Daoy (cell line): ENCODE measurements around the gene PFDN5. TPM values are rescaled to one million over a fixed set of nuclear protein-coding genes. Genes with fewer than 3 reads are reported as not detected.

Experiments
- total RNA-seq: library from RNA; depleted of rRNA; stranded (reverse); fragments of >200 nt; shearing (Covaris generic); gene quantifications from 2 replicates; pipeline ENCODE4 v1.2.3, GENCODE V29; 2014; rRNA removed

Gene PFDN5
- total RNA-seq, 1 experiment from 2014 or later: 480 TPM

Other genes starting within 250 kb of the PFDN5 start
- 7.0 and 8.2 TPM in 2 replicates for gene TNS2, start 245.5 kb upstream of the PFDN5 start, total RNA-seq
- gene SPRYD3, start 216.2 kb upstream of the PFDN5 start, total RNA-seq: 22.2 and 23.8 TPM in 2 replicates
- 53.5 and 68.5 TPM in 2 replicates for gene IGFBP6, start 197.9 kb upstream of the PFDN5 start, total RNA-seq
- gene SOAT2, start 192.1 kb upstream of the PFDN5 start, total RNA-seq: not detected in 2 replicates
- 10.9 and 12.0 TPM in 2 replicates for gene ZNF740, start 114.8 kb upstream of the PFDN5 start, total RNA-seq
- 4.7 and 11.0 TPM in 2 replicates for gene CSAD, start 114.6 kb upstream of the PFDN5 start, total RNA-seq
- 0.03 and 0.34 TPM in 2 replicates for gene ITGB7, start 88.3 kb upstream of the PFDN5 start, total RNA-seq
- gene RARG, start 63.3 kb upstream of the PFDN5 start, total RNA-seq: 3.5 and 6.2 TPM in 2 replicates
- gene ESPL1, start 27.2 kb upstream of the PFDN5 start, total RNA-seq: 29.0 and 31.6 TPM in 2 replicates
- 86.6 and 89.2 TPM in 2 replicates for gene MYG1, start 4.2 kb downstream of the PFDN5 start, total RNA-seq
- gene AAAS, start 26.1 kb downstream of the PFDN5 start, total RNA-seq: 106 and 116 TPM in 2 replicates
- not detected in 2 replicates for gene SP7, start 40.8 kb downstream of the PFDN5 start, total RNA-seq
- 18.3 and 21.8 TPM in 2 replicates for gene SP1, start 84.6 kb downstream of the PFDN5 start, total RNA-seq
- gene AMHR2, start 128.3 kb downstream of the PFDN5 start, total RNA-seq: not detected in 2 replicates
- 60.9 and 85.2 TPM in 2 replicates for gene PRR13, start 146.2 kb downstream of the PFDN5 start, total RNA-seq
- 120 and 148 TPM in 2 replicates for gene PCBP2, start 156.6 kb downstream of the PFDN5 start, total RNA-seq
- 5.6 and 5.7 TPM in 2 replicates for gene MAP3K12, start 203.9 kb downstream of the PFDN5 start, total RNA-seq
- gene TARBP2, start 205.7 kb downstream of the PFDN5 start, total RNA-seq: 58.1 and 75.8 TPM in 2 replicates
- gene NPFF, start 211.9 kb downstream of the PFDN5 start, total RNA-seq: not detected in 2 replicates